Panc1 (cell line): Measurements from ENCODE around the gene MAP7D3. TPM values are rescaled to one million over a fixed set of nuclear protein-coding genes. Genes with fewer than 3 reads are reported as not detected.
A peak's percentile ranks its signal among the peaks of the same experiment; 100 is the strongest.
"Not testable (repeated sequence)": the region's sequence is repeated elsewhere in the genome, so short reads cannot be mapped to it uniquely, and the experiment has no call there.

ENCODE experiments used
- ATAC-seq: fragments of 200-7000 bp; cut with Tn5 transposase; 2 replicates; pipeline ENCODE4 v1.9.1; 2020; ENCODE audit warnings: mild to moderate bottlenecking, moderate library complexity
- Bru-seq: library from RNA; stranded (reverse); fragments of 400-500 nt; gene quantifications from one replicate; lab custom pipeline; 2021; lab: Mats Ljungman, UMichigan
- BruChase-seq, 2 experiments: library from RNA; stranded (reverse); fragments of 400-500 nt; gene quantifications; one replicate each; lab custom pipeline; 2021; lab: Mats Ljungman, UMichigan
- BruUV-seq: library from RNA; stranded (reverse); fragments of 400-500 nt; replicated peaks from 2 replicates; lab custom pipeline; 2021; lab: Mats Ljungman, UMichigan
- CTCF ChIA-PET: fragments of 300-600 bp; sonication (Branson Sonifier 250); formaldehyde crosslinking; loops from one replicate; lab custom pipeline; 2022; ENCODE audit warnings: antibody characterized with exemption; lab: Charles Lee
- POLR2A ChIA-PET: fragments of 300-600 bp; sonication (Branson Sonifier 250); formaldehyde crosslinking; loops from one replicate; lab custom pipeline; 2022; ENCODE audit warnings: antibody characterized with exemption; lab: Charles Lee
- DNase-seq: peaks from one replicate; pipeline ENCODE4 v3.0.0-alpha.2; 2010; ENCODE audit warnings: low read depth, low spot score
- H3K27ac ChIP-seq: 2 replicates; pipeline ENCODE4 v1.5.1; 2011; ENCODE audit warnings: mild to moderate bottlenecking, low read length, inconsistent platforms
- H3K27me3 ChIP-seq: fragments of 200-500 bp; sonication (Bioruptor generic); 2 replicates; pipeline ENCODE4 v1.6.0; 2014; ENCODE audit warnings: low read length, inconsistent platforms; ENCODE audit not compliant: control insufficient read depth, insufficient read depth
- H3K36me3 ChIP-seq: fragments of 200-500 bp; sonication (Bioruptor generic); 2 replicates; pipeline ENCODE4 v1.5.1; 2014; ENCODE audit warnings: inconsistent platforms, mild to moderate bottlenecking, low read length, moderate library complexity; ENCODE audit not compliant: control insufficient read depth, insufficient read depth
- H3K4me1 ChIP-seq: 2 replicates; pipeline ENCODE4 v1.5.1; 2011; ENCODE audit warnings: inconsistent platforms, mild to moderate bottlenecking, low read length, moderate library complexity; ENCODE audit not compliant: control insufficient read depth, insufficient read depth
- H3K4me3 ChIP-seq, 2 experiments: 2 replicates each; pipeline ENCODE4 v1.5.1; 2011 to 2012; ENCODE audit warnings: low read depth in 2 of 2, low read length in 2 of 2, mild to moderate bottlenecking in 2 of 2, inconsistent platforms in 1 of 2, moderate library complexity in 1 of 2
- H3K9me3 ChIP-seq: fragments of 200-500 bp; sonication (Bioruptor generic); 2 replicates; pipeline ENCODE4 v1.5.1; 2014; ENCODE audit warnings: low read depth, mild to moderate bottlenecking, inconsistent platforms, low read length, moderate library complexity; ENCODE audit not compliant: control insufficient read depth, insufficient read depth
- POLR2AphosphoS5 ChIP-seq: IDR thresholded peaks from 2 replicates; pipeline ENCODE4 v1.6.1; 2012; ENCODE audit warnings: mild to moderate bottlenecking, low read depth, low read length, moderate library complexity
- SIN3A ChIP-seq: IDR thresholded peaks from 2 replicates; pipeline ENCODE4 v1.6.1; 2012; ENCODE audit warnings: low read depth, mild to moderate bottlenecking, low read length, moderate library complexity, borderline replicate concordance; ENCODE audit not compliant: insufficient read depth
- TCF7L2 ChIP-seq: IDR thresholded peaks from 2 replicates; pipeline ENCODE4 v1.6.1; 2011; ENCODE audit warnings: mild to moderate bottlenecking, low read depth, low read length, inconsistent platforms
- in situ Hi-C: cut with HindIII; loops from 2 replicates; pipeline ENCODE4 v1.10.0; 2016; ENCODE audit warnings: low sequenced_read_pairs, low pct_unique_long_range_greater_than_20kb
- intact Hi-C: fragments of 100-400 bp; cut with micrococcal nuclease; formaldehyde crosslinking; loops from one replicate; pipeline ENCODE4 v1.10.0; 2022; ENCODE audit not compliant: unreplicated experiment
- long read RNA-seq: library from polyadenylated mRNA; unstranded; transcript quantifications from one replicate; pipeline ENCODE4 v2.0.0, GENCODE V29; 2021; ENCODE audit not compliant: unreplicated experiment
- polyA plus RNA-seq: library from polyadenylated mRNA; unstranded; fragments of >200 nt; gene quantifications from one replicate; pipeline ENCODE4 v1.2.1, GENCODE V29; 2012; ENCODE audit warnings: missing spikeins; ENCODE audit not compliant: insufficient read length
- total RNA-seq: library from RNA; stranded (reverse); gene quantifications from one replicate; pipeline ENCODE4 v1.2.1, GENCODE V29; 2021; ENCODE audit not compliant: unreplicated experiment
- TF ChIP-seq, protein P1 (sequence below), 2 experiments: IDR thresholded peaks; 2 replicates each; pipeline ENCODE4 v1.6.1; 2011 to 2012; ENCODE audit warnings: low read depth in 2 of 2, control low read depth in 1 of 2, low read length in 1 of 2, mild to moderate bottlenecking in 1 of 2, moderate library complexity in 1 of 2; ENCODE audit not compliant: insufficient read depth in 1 of 2
- TF ChIP-seq, protein P2 (sequence below): fragments of 450-650 bp; IDR thresholded peaks from 2 replicates; pipeline ENCODE4 v1.5.1; 2017; ENCODE audit warnings: mild to moderate bottlenecking

MAP7D3 gene, protein sequence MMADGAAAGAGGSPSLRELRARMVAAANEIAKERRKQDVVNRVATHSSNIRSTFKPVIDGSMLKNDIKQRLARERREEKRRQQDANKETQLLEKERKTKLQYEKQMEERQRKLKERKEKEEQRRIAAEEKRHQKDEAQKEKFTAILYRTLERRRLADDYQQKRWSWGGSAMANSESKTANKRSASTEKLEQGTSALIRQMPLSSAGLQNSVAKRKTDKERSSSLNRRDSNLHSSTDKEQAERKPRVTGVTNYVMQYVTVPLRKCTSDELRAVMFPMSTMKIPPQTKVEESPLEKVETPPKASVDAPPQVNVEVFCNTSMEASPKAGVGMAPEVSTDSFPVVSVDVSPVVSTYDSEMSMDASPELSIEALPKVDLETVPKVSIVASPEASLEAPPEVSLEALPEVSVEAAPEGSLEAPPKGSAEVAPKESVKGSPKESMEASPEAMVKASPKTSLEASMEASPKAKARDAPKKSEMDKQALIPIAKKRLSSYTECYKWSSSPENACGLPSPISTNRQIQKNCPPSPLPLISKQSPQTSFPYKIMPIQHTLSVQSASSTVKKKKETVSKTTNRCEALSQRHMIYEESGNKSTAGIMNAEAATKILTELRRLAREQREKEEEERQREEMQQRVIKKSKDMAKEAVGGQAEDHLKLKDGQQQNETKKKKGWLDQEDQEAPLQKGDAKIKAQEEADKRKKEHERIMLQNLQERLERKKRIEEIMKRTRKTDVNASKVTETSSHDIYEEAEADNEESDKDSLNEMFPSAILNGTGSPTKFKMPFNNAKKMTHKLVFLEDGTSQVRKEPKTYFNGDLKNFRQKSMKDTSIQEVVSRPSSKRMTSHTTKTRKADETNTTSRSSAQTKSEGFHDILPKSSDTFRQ
- total RNA-seq: 23.3 TPM
- 13.8 TPM for polyA plus RNA-seq
- Bru-seq, nascent RNA: percentile 72 among the genes with signal in this experiment
- percentile 75 among the genes with signal in this experiment for BruChase-seq, experiment 1, labeled RNA remaining after a 2-hour chase
- percentile 82 among the genes with signal in this experiment for BruChase-seq, experiment 2, labeled RNA remaining after a 6-hour chase
- long read RNA-seq, full-length matches to known transcripts: 13 of 60 reads
- long read RNA-seq, partial matches to known transcripts: 41 of 60 reads
- long read RNA-seq, other reads (novel, unspliced or antisense): 6 of 60 reads

DNA sequence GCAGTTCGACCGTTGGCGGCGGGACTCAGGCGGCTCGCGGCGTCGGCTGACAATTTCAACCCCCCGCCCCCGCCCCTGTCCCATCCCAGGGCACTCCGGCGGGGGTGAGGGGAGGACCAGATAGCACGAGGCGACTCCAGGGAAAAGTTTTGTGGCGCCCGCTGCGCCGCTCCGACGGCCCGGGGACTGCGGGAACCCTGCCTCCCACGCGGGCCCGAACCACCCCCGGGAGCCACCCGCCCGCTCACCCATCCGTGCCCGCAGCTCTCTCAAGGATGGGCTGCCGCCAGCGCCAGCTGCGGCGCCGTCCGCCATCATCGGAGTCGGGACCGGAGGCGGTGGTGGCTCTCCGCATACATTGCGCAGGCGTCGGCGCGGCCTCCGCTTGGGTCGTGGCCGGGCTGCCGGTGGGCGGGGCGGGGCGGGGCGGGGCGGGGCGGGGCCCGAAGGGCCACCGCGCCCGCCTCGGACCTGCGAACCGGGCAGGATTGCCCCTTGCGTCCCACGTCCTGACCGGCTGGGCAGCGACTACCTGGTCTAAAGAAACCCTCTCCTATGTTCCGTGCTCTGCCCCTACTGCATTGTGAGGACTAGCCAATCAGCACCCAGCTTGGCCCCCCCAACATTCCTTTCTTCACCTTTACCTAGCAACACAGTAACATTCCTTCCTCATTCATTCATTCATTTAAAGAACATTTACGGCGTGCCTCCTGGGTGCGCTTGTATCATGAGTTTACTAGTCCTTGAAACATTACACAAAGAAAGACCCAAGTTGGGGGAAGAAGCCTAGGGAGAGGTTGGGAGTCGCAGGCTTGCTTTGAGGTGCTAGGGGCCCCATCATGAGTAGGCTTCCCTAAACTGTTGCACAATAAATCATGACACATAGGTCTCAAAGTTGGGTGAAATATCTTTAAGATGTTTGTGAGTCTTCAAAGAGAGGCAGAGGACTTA, at the start of gene MAP7D3:
Gene MAP7D3, minus strand, starts transcription at position 360 of the 951 bp plus-strand sequence. Its CDS starts 42 bp downstream, at position 318.
- peak; percentile 97 for ATAC-seq
- peaks cover 11% of the 10 kb centered on the region for H3K4me1 ChIP-seq
- POLR2A ChIA-PET: interaction anchor here (0.6 kb wide), 1 partner anchor 1472 kb away, joined by 4 read pairs; no protein-coding TSS in a partner anchor
- peak within 1 kb of the TSS; percentile 77 for H3K27ac ChIP-seq
- in situ Hi-C loops (no loop called here), intact Hi-C loops (no loop called here)
- H3K27me3 ChIP-seq: no peaks in the 10 kb centered on the region
- no peak for DNase-seq
- BruUV-seq: no TSS peak
- peak within 1 kb of the TSS; percentile 64 to 77 for H3K4me3 ChIP-seq
- H3K9me3 ChIP-seq: no peaks in the 10 kb centered on the region
- TF ChIP-seq TCF7L2 (no peak), POLR2AphosphoS5 (peak; percentile 73; the same call in 1 of the 2 replicates)
- CTCF ChIA-PET: no interaction called here
- H3K36me3 ChIP-seq: no peaks in the 10 kb centered on the region

DNA sequence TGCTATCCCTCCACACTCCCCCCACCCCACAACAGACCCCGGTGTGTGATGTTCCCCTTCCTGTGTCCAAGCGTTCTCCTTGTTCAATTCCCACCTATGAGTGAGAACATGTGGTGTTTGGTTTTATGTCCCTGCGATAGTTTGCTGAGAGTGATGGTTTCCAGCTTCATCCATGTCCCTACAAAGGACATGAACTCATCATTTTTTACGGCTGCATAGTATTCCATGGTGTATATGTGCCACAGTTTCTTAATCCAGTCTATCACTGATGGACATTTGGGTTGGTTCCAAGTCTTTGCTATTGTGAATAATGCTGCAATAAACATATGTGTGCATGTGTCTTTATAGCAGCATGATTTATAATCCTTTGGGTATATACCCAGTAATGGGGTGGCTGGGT, 49.5 kb upstream of the MAP7D3 start, which contains the start of gene ADGRG4:
Gene ADGRG4, plus strand, starts transcription at position 243 of the 400 bp plus-strand sequence. CDS start 7,815 bp downstream, outside the sequence.
- BruUV-seq, DNase-seq, H3K27ac ChIP-seq, CTCF ChIA-PET, H3K4me3 ChIP-seq, POLR2A ChIA-PET, H3K9me3 ChIP-seq, H3K4me1 ChIP-seq, intact Hi-C loops, ATAC-seq, H3K36me3 ChIP-seq, in situ Hi-C loops, H3K27me3 ChIP-seq: not testable (repeated sequence)

DNA sequence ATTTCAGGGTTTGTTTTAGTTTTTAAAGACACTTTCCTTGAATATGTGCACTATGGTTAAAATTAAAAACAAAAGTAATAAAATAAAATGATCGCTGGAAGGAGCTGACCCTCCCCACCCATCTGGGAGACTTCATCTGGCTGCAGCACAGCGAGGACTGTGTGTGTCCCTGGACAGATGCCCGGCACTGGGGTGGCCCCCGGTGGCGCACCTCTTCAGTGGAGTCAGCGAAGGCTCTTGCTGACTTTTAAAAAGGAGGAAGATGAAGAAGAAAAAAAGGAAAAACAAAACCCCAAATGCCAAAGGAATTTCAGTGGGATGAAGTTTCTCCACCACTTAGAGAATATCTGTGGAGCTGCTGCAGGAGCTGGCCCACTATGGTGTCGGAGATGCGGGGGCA, 44.2 kb upstream of the MAP7D3 start:
- no peaks in the 10 kb centered on the region; the same call in 1 of the 2 replicates for H3K27me3 ChIP-seq
- ATAC-seq (no peak), DNase-seq (no peak)
- in situ Hi-C loops: no loop called here
- POLR2A ChIA-PET: no interaction called here
- intact Hi-C loops: no loop called here
- H3K27ac ChIP-seq: no peak overlapping the region
- CTCF ChIA-PET: no interaction called here
- no peak for TF ChIP-seq POLR2AphosphoS5
- TF ChIP-seq, protein P1, sequence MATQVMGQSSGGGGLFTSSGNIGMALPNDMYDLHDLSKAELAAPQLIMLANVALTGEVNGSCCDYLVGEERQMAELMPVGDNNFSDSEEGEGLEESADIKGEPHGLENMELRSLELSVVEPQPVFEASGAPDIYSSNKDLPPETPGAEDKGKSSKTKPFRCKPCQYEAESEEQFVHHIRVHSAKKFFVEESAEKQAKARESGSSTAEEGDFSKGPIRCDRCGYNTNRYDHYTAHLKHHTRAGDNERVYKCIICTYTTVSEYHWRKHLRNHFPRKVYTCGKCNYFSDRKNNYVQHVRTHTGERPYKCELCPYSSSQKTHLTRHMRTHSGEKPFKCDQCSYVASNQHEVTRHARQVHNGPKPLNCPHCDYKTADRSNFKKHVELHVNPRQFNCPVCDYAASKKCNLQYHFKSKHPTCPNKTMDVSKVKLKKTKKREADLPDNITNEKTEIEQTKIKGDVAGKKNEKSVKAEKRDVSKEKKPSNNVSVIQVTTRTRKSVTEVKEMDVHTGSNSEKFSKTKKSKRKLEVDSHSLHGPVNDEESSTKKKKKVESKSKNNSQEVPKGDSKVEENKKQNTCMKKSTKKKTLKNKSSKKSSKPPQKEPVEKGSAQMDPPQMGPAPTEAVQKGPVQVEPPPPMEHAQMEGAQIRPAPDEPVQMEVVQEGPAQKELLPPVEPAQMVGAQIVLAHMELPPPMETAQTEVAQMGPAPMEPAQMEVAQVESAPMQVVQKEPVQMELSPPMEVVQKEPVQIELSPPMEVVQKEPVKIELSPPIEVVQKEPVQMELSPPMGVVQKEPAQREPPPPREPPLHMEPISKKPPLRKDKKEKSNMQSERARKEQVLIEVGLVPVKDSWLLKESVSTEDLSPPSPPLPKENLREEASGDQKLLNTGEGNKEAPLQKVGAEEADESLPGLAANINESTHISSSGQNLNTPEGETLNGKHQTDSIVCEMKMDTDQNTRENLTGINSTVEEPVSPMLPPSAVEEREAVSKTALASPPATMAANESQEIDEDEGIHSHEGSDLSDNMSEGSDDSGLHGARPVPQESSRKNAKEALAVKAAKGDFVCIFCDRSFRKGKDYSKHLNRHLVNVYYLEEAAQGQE (IDR thresholded peaks at IDR 0.05; ENCODE audit: insufficient read depth in 1 of 2, low read depth in 2 of 2, low read length in 1 of 2): no peak
- TF ChIP-seq SIN3A: no peak
- TF ChIP-seq, protein P2, sequence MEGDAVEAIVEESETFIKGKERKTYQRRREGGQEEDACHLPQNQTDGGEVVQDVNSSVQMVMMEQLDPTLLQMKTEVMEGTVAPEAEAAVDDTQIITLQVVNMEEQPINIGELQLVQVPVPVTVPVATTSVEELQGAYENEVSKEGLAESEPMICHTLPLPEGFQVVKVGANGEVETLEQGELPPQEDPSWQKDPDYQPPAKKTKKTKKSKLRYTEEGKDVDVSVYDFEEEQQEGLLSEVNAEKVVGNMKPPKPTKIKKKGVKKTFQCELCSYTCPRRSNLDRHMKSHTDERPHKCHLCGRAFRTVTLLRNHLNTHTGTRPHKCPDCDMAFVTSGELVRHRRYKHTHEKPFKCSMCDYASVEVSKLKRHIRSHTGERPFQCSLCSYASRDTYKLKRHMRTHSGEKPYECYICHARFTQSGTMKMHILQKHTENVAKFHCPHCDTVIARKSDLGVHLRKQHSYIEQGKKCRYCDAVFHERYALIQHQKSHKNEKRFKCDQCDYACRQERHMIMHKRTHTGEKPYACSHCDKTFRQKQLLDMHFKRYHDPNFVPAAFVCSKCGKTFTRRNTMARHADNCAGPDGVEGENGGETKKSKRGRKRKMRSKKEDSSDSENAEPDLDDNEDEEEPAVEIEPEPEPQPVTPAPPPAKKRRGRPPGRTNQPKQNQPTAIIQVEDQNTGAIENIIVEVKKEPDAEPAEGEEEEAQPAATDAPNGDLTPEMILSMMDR: no peak
- TF ChIP-seq TCF7L2: no peak
- no peaks in the 10 kb centered on the region for H3K9me3 ChIP-seq
- no TSS peak for BruUV-seq
- H3K4me1 ChIP-seq: no peaks in the 10 kb centered on the region
- no peak overlapping the region for H3K4me3 ChIP-seq
- H3K36me3 ChIP-seq: no peaks in the 10 kb centered on the region
